ENCODE measurements around the gene SYT13. TPM values are rescaled to one million over a fixed set of nuclear protein-coding genes. Genes with fewer than 3 reads are reported as not detected.

SYT13 gene
- total RNA-seq, 4 donors from 2014 or later, result not detected

- TF ChIP-seq CTCF (IDR thresholded peaks at IDR 0.05; ENCODE audit: low read depth), result no peak
Measured at GRCh38 chr11:45252877-45253276, 33.3 kb downstream of the SYT13 start.

- TF ChIP-seq CTCF (IDR thresholded peaks at IDR 0.05; ENCODE audit: low read depth), result no peak
Measured at GRCh38 chr11:45252134-45252856, 33.8 kb downstream of the SYT13 start.

- TF ChIP-seq CTCF (IDR thresholded peaks at IDR 0.05; ENCODE audit: low read depth), result no peak
Measured at GRCh38 chr11:45250035-45250718, 36.0 kb downstream of the SYT13 start.

GRCh38 chr11:45248501-45249011, 37.6 kb downstream of the SYT13 start:
- no peak for TF ChIP-seq CTCF (IDR thresholded peaks at IDR 0.05; ENCODE audit: low read depth)

GRCh38 chr11:45247433-45247832, 38.7 kb downstream of the SYT13 start:
- no peak for TF ChIP-seq CTCF (IDR thresholded peaks at IDR 0.05; ENCODE audit: low read depth)

- TF ChIP-seq CTCF (IDR thresholded peaks at IDR 0.05; ENCODE audit: low read depth), result no peak
Measured at GRCh38 chr11:45246241-45246640, 39.9 kb downstream of the SYT13 start.

- no peak for TF ChIP-seq CTCF (IDR thresholded peaks at IDR 0.05; ENCODE audit: low read depth)
Measured at GRCh38 chr11:45245218-45246045, 40.7 kb downstream of the SYT13 start.
